K562 (cell line): ENCODE results near the gene TMEM45A. TPM values are rescaled to one million over a fixed set of nuclear protein-coding genes. Genes with fewer than 3 reads are reported as not detected.

Experiments used
- ARID1B ChIP-seq: fragments of 450-650 bp; IDR thresholded peaks from 2 replicates; pipeline ENCODE4 v1.6.1; 2016; ENCODE audit warnings: antibody characterized with exemption, mild to moderate bottlenecking, inconsistent platforms
- DNMT1 ChIP-seq: fragments of 450-650 bp; IDR thresholded peaks from 2 replicates; pipeline ENCODE4 v1.6.1; 2016; ENCODE audit warnings: antibody characterized with exemption, mild to moderate bottlenecking
- FOSL1 ChIP-seq: fragments of 200-800 bp; sonication (Bioruptor generic); conservative IDR thresholded peaks from 2 replicates; pipeline ENCODE4 v1.6.1; 2016; ENCODE audit warnings: missing genetic modification characterization, missing compliant biosample characterization
- ZNF407 ChIP-seq: fragments of 450-650 bp; IDR thresholded peaks from 2 replicates; pipeline ENCODE4 v1.6.1; 2016; ENCODE audit warnings: low read depth
- polyA plus RNA-seq, 8 experiments: library from polyadenylated mRNA; depleted of rRNA in 4 of 8; stranded (reverse) in 5 of 8; unstranded in 3 of 8; fragments of >200 nt; fragmentation: Nextera tagmentation in 2 of 8; fragmentation: Illumina TruSeq in 1 of 8; extraction: Ambion mirVana in 2 of 8; extraction: Trizol in 1 of 8; gene quantifications; 2 replicates each; pipeline versions ENCODE4 v1.2.1 to v1.2.3, GENCODE V29; 2011 to 2014; ENCODE audit warnings: inconsistent platforms in 1 of 8, missing spikeins in 1 of 8
- total RNA-seq, 7 experiments: library from RNA; depleted of rRNA in 6 of 7; stranded (reverse); fragments of >200 nt in 6 of 7; fragmentation: Illumina TruSeq in 2 of 7; extraction: Trizol in 2 of 7; gene quantifications; 2 replicates each; pipeline versions ENCODE4 v1.2.1 to v1.2.3, GENCODE V29; 2011 to 2021; ENCODE audit warnings: low replicate concordance in 1 of 7

The TMEM45A gene
- total and polyA plus RNA-seq, 9 of the 15 experiments (the other 6 are each of a cell fraction or from before 2014, with no cell fraction given): 0.41 to 4.1 (median 0.95) TPM

- no peak for TF ChIP-seq ZNF407
- no peak for TF ChIP-seq DNMT1
- peak; percentile 69 for TF ChIP-seq FOSL1 (tag)
- TF ChIP-seq ARID1B: peak; percentile 43; the same call in 1 of the 2 replicates
- TF ChIP-seq, all 486 proteins: peak for 19
Observed at GRCh38 chr3:100602506-100603444, 110.4 kb downstream of the TMEM45A start (continued).
